Neural crest cell (in vitro differentiated cells): Measurements from ENCODE around the gene MIER3. TPM values are rescaled to one million over a fixed set of nuclear protein-coding genes. Genes with fewer than 3 reads are reported as not detected.

Experiments used
- DNase-seq: peaks from one replicate; pipeline ENCODE4 v3.0.0; 2021; ENCODE audit warnings: low read depth, mixed read lengths, low spot score
- H3K27ac Mint-ChIP-seq: one replicate; pipeline ENCODE4 v1.8.0; 2021; ENCODE audit warnings: mild to moderate bottlenecking, mixed read lengths; ENCODE audit not compliant: unreplicated experiment
- H3K27me3 Mint-ChIP-seq: 2 replicates; pipeline ENCODE4 v1.8.0; 2021; ENCODE audit warnings: low read depth, mild to moderate bottlenecking, mixed read lengths
- H3K36me3 Mint-ChIP-seq: 2 replicates; pipeline ENCODE4 v1.8.0; 2021; ENCODE audit warnings: low read depth, mild to moderate bottlenecking, mixed read lengths
- H3K4me1 Mint-ChIP-seq: 2 replicates; pipeline ENCODE4 v1.8.0; 2021; ENCODE audit warnings: mixed read lengths
- H3K4me3 Mint-ChIP-seq: one replicate; pipeline ENCODE4 v1.8.0; 2021; ENCODE audit warnings: mild to moderate bottlenecking, mixed read lengths
- H3K9me3 Mint-ChIP-seq: 2 replicates; pipeline ENCODE4 v1.8.0; 2021; ENCODE audit warnings: mixed read lengths
- CTCF ChIP-seq: fragments of 200-600 bp; sonication (generic); conservative IDR thresholded peaks from 2 replicates; pipeline ENCODE4 v1.5.0; 2021; ENCODE audit warnings: antibody characterized with exemption, mild to moderate bottlenecking
- total RNA-seq: library from RNA; stranded (reverse); gene quantifications from 2 replicates; pipeline ENCODE4 v1.2.1, GENCODE V29; 2021

The MIER3 gene
- total RNA-seq, 1 donor from 2014 or later, result 47.8 TPM

GRCh38 chr5:56873056-56873455 is 78.9 kb downstream of the MIER3 start:
- H3K27ac Mint-ChIP-seq, result no peak overlapping the region
- no peaks in the 10 kb centered on the region for H3K27me3 Mint-ChIP-seq
- H3K9me3 Mint-ChIP-seq, result no peaks in the 10 kb centered on the region
- peaks cover 19% of the 10 kb centered on the region for H3K36me3 Mint-ChIP-seq
- TF ChIP-seq CTCF, result no peak
- DNase-seq, result no peak
- H3K4me3 Mint-ChIP-seq, result no peak overlapping the region
- H3K4me1 Mint-ChIP-seq, result no peaks in the 10 kb centered on the region

GRCh38 chr5:56871777-56872176 is 80.1 kb downstream of the MIER3 start:
- no peak for TF ChIP-seq CTCF
- Mint-ChIP-seq H3K36me3 (peaks cover 12% of the 10 kb centered on the region), H3K27ac (no peak overlapping the region), H3K9me3 (no peaks in the 10 kb centered on the region), H3K27me3 (no peaks in the 10 kb centered on the region), H3K4me3 (no peak overlapping the region), H3K4me1 (no peaks in the 10 kb centered on the region)
- DNase-seq, result no peak

Other genes starting within 250 kb of the MIER3 start
- 26.3 and 27.9 TPM in 2 replicates for gene MAP3K1, start 136.6 kb downstream of the MIER3 start, total RNA-seq
- 21.2 and 23.7 TPM in 2 replicates for gene SETD9, start 42.5 kb downstream of the MIER3 start, total RNA-seq
- gene GPBP1, start 221.9 kb upstream of the MIER3 start, total RNA-seq, result 99.6 and 111 TPM in 2 replicates